Neural progenitor cell (in vitro differentiated cells): ENCODE measurements around the gene LDLRAD4.

Experiments used
- CTCF ChIP-seq: fragments of 200-600 bp; sonication (generic); IDR thresholded peaks from 2 replicates; pipeline ENCODE4 v1.5.1; 2017; ENCODE audit warnings: antibody characterized with exemption, mild to moderate bottlenecking
- EZH2phosphoT487 ChIP-seq: fragments of 200-600 bp; sonication (generic); IDR thresholded peaks from 2 replicates; pipeline ENCODE4 v1.6.1; 2017; ENCODE audit warnings: antibody characterized with exemption

- TF ChIP-seq EZH2phosphoT487 = no peak
- no peak for TF ChIP-seq CTCF
These were observed 10.6 kb downstream of the LDLRAD4 start for GRCh38 chr18:13229001-13229671.
